Raji (cell line): Measurements from ENCODE around the gene MYLK.

Source experiments
- POLR2A ChIP-seq: IDR thresholded peaks from 2 replicates; pipeline ENCODE4 v1.6.1; 2011; ENCODE audit warnings: low read depth, low read length, control low read depth; ENCODE audit not compliant: insufficient read depth

The MYLK gene

GRCh38 chr3:123621850-123622189 lies 262.3 kb downstream of the MYLK start:
- no peak for TF ChIP-seq POLR2A

GRCh38 chr3:123621186-123621849 lies 262.8 kb downstream of the MYLK start:
- TF ChIP-seq POLR2A, result no peak

GRCh38 chr3:123620343-123620742 lies 263.8 kb downstream of the MYLK start:
- TF ChIP-seq POLR2A, result no peak

GRCh38 chr3:123618768-123619484 lies 265.2 kb downstream of the MYLK start:
- no peak for TF ChIP-seq POLR2A

- no peak for TF ChIP-seq POLR2A
Observed at GRCh38 chr3:123618076-123618708, 265.9 kb downstream of the MYLK start.

GRCh38 chr3:123616593-123616992 lies 267.5 kb downstream of the MYLK start:
- no peak for TF ChIP-seq POLR2A

- TF ChIP-seq POLR2A, result no peak
Observed at GRCh38 chr3:123613543-123613942, 270.6 kb downstream of the MYLK start.

GRCh38 chr3:123611082-123611481 lies 273.1 kb downstream of the MYLK start:
- no peak for TF ChIP-seq POLR2A

GRCh38 chr3:123610331-123610730 lies 273.8 kb downstream of the MYLK start:
- no peak for TF ChIP-seq POLR2A

GRCh38 chr3:123609063-123609462 lies 275.1 kb downstream of the MYLK start:
- TF ChIP-seq POLR2A, result no peak

- TF ChIP-seq POLR2A, result no peak
Observed at GRCh38 chr3:123608263-123608937, 275.7 kb downstream of the MYLK start.

GRCh38 chr3:123606527-123606926 lies 277.6 kb downstream of the MYLK start:
- no peak for TF ChIP-seq POLR2A

GRCh38 chr3:123605789-123606234 lies 278.3 kb downstream of the MYLK start:
- TF ChIP-seq POLR2A, result no peak

- TF ChIP-seq POLR2A, result no peak
Observed at GRCh38 chr3:123602325-123602724, 281.8 kb downstream of the MYLK start.

- no peak for TF ChIP-seq POLR2A
Observed at GRCh38 chr3:123597561-123597960, 286.6 kb downstream of the MYLK start.
